ENCODE results near the gene OSBPL8. TPM values are rescaled to one million over a fixed set of nuclear protein-coding genes. Genes with fewer than 3 reads are reported as not detected.

Gene OSBPL8
- total RNA-seq, 1 experiment from 2014 or later = 71.1 TPM

DNA sequence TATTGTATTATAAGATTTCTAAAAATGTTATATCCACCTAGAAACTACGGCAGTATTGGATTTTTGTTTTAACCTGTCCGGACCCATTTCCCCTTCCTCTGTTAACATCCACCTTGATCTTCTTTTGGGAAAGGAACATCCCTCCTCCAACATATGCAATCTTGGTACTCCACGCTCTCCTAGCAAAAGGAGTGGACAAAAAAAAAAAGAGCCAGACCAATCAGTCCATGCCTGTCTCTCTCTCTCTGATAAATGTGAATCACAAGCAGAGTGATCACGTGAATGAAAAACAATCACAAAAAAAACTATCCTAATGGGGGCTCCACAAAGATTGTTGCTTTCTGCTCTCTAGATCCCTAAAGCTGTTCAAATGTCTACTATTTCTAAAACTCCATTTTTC, 27.1 kb downstream of the OSBPL8 start:
- intact Hi-C loops (cut with micrococcal nuclease) = no loop called here
- ChIA-PET CTCF (no interaction called here), POLR2A (interaction anchor here (0.7 kb wide), 2 partner anchors 11 to 266 kb away, joined by 3 read pairs; no protein-coding TSS in a partner anchor)
- no peaks in the 10 kb centered on the region for H3K27me3 Mint-ChIP-seq (ENCODE audit: insufficient read depth, unreplicated experiment)
- H3K27ac Mint-ChIP-seq (ENCODE audit: low read depth, unreplicated experiment) = no peak overlapping the region
- H3K9me3 Mint-ChIP-seq (ENCODE audit: unreplicated experiment) = no peaks in the 10 kb centered on the region
- H3K4me1 Mint-ChIP-seq (ENCODE audit: insufficient read depth, unreplicated experiment) = peaks cover 6% of the 10 kb centered on the region
- BruUV-seq (replicated peaks) = no TSS peak
- no peak for DNase-seq (ENCODE audit: unreplicated experiment)
- H3K36me3 Mint-ChIP-seq (ENCODE audit: insufficient read depth, unreplicated experiment) = peaks cover 15% of the 10 kb centered on the region
- H3K4me3 Mint-ChIP-seq (ENCODE audit: unreplicated experiment) = no peak overlapping the region
- TF ChIP-seq, protein P1, sequence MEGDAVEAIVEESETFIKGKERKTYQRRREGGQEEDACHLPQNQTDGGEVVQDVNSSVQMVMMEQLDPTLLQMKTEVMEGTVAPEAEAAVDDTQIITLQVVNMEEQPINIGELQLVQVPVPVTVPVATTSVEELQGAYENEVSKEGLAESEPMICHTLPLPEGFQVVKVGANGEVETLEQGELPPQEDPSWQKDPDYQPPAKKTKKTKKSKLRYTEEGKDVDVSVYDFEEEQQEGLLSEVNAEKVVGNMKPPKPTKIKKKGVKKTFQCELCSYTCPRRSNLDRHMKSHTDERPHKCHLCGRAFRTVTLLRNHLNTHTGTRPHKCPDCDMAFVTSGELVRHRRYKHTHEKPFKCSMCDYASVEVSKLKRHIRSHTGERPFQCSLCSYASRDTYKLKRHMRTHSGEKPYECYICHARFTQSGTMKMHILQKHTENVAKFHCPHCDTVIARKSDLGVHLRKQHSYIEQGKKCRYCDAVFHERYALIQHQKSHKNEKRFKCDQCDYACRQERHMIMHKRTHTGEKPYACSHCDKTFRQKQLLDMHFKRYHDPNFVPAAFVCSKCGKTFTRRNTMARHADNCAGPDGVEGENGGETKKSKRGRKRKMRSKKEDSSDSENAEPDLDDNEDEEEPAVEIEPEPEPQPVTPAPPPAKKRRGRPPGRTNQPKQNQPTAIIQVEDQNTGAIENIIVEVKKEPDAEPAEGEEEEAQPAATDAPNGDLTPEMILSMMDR (IDR thresholded peaks at IDR 0.05; ENCODE audit: unreplicated experiment) = no peak

DNA sequence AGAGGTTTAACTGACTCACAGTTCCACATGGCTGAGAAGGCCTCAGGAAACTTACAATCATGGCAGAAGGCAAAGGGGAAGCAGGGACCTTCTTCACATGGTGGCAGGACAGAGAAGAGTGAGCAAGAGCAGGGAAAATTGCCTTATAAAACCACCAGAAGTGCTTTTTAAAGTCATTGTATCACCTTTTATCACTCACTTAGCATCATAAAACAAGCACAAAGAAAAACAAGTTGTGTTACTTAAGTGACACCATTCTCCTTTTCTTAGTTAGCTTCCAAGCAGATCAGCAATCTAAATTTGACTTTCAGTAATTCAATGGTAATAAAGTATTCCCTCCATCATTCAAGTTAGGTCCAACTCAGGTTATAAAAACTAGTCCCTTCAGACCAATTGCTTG, 28.5 kb downstream of the OSBPL8 start:
- intact Hi-C loops (cut with micrococcal nuclease) = no loop called here
- no peaks in the 10 kb centered on the region for H3K9me3 Mint-ChIP-seq (ENCODE audit: unreplicated experiment)
- H3K4me1 Mint-ChIP-seq (ENCODE audit: insufficient read depth, unreplicated experiment) = peaks cover 6% of the 10 kb centered on the region
- H3K27me3 Mint-ChIP-seq (ENCODE audit: insufficient read depth, unreplicated experiment) = no peaks in the 10 kb centered on the region
- ChIA-PET CTCF (no interaction called here), POLR2A (no interaction called here)
- H3K36me3 Mint-ChIP-seq (ENCODE audit: insufficient read depth, unreplicated experiment) = peaks cover 6% of the 10 kb centered on the region
- BruUV-seq (replicated peaks) = no TSS peak
- TF ChIP-seq, protein P1 (IDR thresholded peaks at IDR 0.05; ENCODE audit: unreplicated experiment) = no peak
- H3K27ac Mint-ChIP-seq (ENCODE audit: low read depth, unreplicated experiment) = no peak overlapping the region
- no peak overlapping the region for H3K4me3 Mint-ChIP-seq (ENCODE audit: unreplicated experiment)
- no peak for DNase-seq (ENCODE audit: unreplicated experiment)

DNA sequence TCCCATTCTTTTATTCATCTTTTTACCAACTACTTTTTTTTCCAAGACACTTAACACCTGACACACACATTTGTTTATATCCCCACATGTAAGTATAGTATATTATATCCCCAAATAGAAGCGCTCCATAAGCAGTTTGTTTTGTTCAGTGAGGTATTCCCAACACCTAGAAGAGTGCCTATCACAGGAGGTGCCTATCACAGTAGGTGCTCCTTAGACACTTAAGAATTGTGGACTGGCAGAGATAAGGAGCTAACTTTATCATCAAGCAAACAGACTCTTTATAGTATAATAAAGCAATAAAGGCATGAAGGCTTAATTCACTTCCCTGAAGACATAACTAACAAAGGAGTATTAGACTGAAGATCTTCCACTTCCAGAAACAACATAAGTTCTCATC, 29.1 kb downstream of the OSBPL8 start:
- peaks cover 6% of the 10 kb centered on the region for H3K4me1 Mint-ChIP-seq (ENCODE audit: insufficient read depth, unreplicated experiment)
- POLR2A ChIA-PET = no interaction called here
- no peak overlapping the region for H3K27ac Mint-ChIP-seq (ENCODE audit: low read depth, unreplicated experiment)
- CTCF ChIA-PET = no interaction called here
- intact Hi-C loops (cut with micrococcal nuclease) = no loop called here
- no peak for DNase-seq (ENCODE audit: unreplicated experiment)
- H3K9me3 Mint-ChIP-seq (ENCODE audit: unreplicated experiment) = no peaks in the 10 kb centered on the region
- TF ChIP-seq, protein P1 (IDR thresholded peaks at IDR 0.05; ENCODE audit: unreplicated experiment) = no peak
- H3K4me3 Mint-ChIP-seq (ENCODE audit: unreplicated experiment) = no peak overlapping the region
- H3K27me3 Mint-ChIP-seq (ENCODE audit: insufficient read depth, unreplicated experiment) = no peaks in the 10 kb centered on the region
- H3K36me3 Mint-ChIP-seq (ENCODE audit: insufficient read depth, unreplicated experiment) = peaks cover 2% of the 10 kb centered on the region
- BruUV-seq (replicated peaks) = no TSS peak

DNA sequence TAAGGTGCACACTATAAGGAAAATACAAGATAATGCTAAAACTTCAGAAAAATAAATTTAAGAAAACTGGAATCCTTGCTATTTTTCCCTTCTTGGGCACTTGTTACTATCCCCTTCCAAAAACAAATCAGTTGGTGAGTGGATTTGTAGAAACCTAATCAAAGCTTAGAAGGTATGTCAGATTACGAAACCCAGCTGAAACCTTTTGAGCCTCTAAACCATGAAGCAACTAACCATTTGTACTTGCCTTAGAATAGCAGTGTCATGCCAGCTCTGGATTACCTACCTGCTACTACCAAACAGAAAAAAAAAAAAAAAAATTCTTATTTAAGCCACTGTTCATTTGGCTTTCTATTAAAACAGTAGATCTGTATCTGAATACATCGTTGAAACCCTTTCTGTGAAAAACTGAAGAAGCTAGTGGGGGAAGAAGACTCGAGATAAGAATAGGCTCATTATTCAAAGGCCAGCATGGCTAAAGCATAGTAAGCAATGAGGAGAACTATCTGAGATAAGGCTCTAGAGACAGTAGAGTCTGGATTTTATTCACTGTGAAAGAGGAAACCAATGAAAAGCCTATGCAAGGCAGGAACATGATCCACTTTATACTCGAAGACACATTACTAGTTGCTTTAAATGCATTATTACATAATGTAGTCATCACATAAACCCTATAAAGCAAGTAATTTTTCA, 30.2 kb downstream of the OSBPL8 start:
- POLR2A ChIA-PET = interaction anchor here (0.5 to 1.4 kb wide), 5 partner anchors 18 to 55 kb away, joined by 3 to 5 read pairs (median 3); partner anchors contain the start of gene OSBPL8
- TF ChIP-seq, protein P1 (IDR thresholded peaks at IDR 0.05; ENCODE audit: unreplicated experiment) = no peak
- Mint-ChIP-seq H3K9me3 (ENCODE audit: unreplicated experiment) (no peaks in the 10 kb centered on the region), H3K27ac (ENCODE audit: low read depth, unreplicated experiment) (no peak overlapping the region), H3K36me3 (ENCODE audit: insufficient read depth, unreplicated experiment) (no peaks in the 10 kb centered on the region), H3K4me3 (ENCODE audit: unreplicated experiment) (no peak overlapping the region), H3K27me3 (ENCODE audit: insufficient read depth, unreplicated experiment) (no peaks in the 10 kb centered on the region), H3K4me1 (ENCODE audit: insufficient read depth, unreplicated experiment) (peaks cover 6% of the 10 kb centered on the region)
- CTCF ChIA-PET = interaction anchor here (0.6 to 1.2 kb wide), 5 partner anchors 18 to 496 kb away, joined by 3 to 4 read pairs (median 3); no protein-coding TSS in a partner anchor
- peak; percentile 45 for DNase-seq (ENCODE audit: unreplicated experiment)
- intact Hi-C loops (cut with micrococcal nuclease) = no loop called here
- BruUV-seq (replicated peaks) = no TSS peak
